ENCODE results near the gene EEF2K. TPM values are rescaled to one million over a fixed set of nuclear protein-coding genes. Genes with fewer than 3 reads are reported as not detected.

EEF2K gene
- total RNA-seq, 2 donors from 2014 or later, result 26.4 to 35.2 TPM

DNA sequence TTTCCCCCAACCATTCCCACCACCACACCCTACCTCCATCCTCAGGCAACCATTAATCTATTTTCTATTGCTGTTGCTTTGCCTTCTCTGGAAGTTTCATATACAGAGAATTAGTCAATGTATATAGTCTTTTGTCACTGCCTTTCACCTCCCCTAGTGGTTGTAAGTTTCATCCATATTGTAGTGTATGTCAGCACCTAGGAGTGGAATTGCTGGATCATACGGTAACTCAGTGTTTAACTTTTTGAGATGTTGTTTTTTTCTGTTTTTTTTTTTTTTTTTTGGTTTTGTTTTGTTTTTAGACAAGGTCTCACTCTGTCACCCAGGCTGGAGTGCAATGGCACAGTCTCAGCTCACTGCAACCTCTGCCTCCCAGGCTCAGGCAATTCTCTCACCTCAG, 16.9 kb downstream of the EEF2K start:
- intact Hi-C loops (cut with DNase I, micrococcal nuclease), result no loop called here
- no peak for DNase-seq
- no peak for ATAC-seq

DNA sequence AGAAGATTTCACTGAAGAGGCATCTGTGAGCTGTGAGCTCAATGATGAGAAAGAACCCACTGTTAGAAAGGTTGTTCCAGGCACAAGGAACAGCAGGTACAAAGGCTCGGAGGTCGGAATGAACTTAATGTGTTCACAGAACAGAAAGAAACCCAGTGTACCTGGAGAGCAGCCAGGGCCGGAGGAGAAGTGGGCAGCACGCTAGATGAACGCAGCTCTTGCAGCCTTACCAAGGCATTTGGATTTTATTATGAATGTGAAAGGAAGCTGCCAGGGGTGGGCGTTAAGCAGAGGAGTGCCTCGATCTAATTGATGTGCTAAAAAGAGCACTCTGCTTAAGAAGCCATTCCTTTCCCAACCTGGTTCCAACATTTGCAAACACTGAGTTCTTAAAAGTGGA, 19.0 kb downstream of the EEF2K start:
- no peak for ATAC-seq
- DNase-seq, result no peak
- intact Hi-C loops (cut with DNase I, micrococcal nuclease), result no loop called here

DNA sequence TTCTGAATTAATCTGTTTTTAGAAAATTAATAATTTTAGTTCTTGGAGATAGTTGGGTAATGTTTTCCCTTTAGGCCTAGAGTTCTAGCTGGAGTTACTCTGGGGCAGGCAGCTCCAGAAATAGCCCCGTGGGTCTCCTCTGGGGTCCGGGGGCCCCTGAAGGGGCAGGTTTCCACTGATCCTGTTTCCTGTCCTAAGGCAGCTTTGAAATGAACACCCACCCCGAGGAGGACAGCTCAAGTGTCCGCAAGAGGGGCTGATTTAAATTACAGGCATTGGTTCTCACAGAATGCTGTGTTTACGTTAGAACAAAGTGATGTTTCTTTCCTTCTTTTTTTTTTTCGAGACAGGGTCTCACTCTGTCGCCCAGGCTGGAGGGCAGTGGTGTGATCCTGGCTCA, 23.8 kb downstream of the EEF2K start:
- intact Hi-C loops (cut with DNase I, micrococcal nuclease), result no loop called here
- ATAC-seq (no peak), DNase-seq (no peak)

DNA sequence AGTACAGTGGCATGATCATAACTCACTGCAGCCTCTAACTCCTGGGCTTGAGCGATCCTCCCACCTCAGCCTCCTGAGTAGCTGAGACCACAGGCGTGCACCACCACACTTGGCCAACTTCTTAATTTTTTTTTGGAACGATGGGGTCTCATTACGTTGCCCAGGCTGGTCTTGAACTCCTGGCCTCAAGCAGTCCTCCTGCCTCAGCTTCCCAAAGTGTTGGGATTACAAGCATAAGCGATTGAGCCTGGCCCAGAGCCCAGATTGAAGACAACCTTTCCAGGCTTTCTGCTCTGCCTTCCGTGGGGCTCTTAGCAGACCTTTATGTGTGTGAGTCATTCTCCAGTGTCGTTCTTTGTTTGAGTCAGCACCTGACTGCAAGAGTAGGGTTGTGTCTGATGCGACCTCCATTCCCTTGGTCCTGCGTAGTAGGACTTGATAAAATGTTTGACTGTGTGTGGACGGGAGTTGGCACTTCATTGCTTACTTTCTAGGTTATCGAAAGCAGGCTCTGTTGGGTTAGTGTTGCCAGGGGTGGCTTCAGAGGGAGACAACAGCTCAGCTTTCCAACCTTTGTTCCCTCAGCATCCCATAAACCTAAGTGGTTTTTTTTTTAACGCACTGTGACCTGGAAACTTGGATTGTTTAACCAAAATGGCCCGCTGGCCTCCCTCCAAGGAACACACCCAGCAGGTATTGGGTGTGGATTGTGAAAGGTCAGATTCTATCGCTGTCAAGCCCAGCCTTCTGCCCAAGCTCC, 26.4 kb downstream of the EEF2K start:
- ATAC-seq (peak; percentile 87), DNase-seq (peak; percentile 94 to 95)
- intact Hi-C loops (cut with DNase I, micrococcal nuclease), result no loop called here

DNA sequence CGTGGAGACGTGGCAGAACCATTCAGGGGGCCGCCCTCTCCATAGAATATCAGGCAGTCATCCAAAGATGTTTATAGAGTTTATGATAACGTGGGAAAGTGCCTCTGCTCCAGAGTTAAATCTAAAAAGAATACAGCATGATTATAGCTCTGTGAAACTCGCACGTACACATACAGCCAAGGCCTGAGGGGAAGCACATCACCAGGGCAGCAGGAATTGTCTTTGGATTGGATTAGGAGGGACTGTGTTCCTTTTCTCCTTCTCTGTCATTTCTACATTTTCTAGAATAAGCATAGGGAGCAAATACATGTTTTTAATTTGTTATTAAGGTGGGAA, 26.9 kb downstream of the EEF2K start:
- DNase-seq (no peak), ATAC-seq (no peak)
- intact Hi-C loops (cut with DNase I, micrococcal nuclease), result no loop called here

DNA sequence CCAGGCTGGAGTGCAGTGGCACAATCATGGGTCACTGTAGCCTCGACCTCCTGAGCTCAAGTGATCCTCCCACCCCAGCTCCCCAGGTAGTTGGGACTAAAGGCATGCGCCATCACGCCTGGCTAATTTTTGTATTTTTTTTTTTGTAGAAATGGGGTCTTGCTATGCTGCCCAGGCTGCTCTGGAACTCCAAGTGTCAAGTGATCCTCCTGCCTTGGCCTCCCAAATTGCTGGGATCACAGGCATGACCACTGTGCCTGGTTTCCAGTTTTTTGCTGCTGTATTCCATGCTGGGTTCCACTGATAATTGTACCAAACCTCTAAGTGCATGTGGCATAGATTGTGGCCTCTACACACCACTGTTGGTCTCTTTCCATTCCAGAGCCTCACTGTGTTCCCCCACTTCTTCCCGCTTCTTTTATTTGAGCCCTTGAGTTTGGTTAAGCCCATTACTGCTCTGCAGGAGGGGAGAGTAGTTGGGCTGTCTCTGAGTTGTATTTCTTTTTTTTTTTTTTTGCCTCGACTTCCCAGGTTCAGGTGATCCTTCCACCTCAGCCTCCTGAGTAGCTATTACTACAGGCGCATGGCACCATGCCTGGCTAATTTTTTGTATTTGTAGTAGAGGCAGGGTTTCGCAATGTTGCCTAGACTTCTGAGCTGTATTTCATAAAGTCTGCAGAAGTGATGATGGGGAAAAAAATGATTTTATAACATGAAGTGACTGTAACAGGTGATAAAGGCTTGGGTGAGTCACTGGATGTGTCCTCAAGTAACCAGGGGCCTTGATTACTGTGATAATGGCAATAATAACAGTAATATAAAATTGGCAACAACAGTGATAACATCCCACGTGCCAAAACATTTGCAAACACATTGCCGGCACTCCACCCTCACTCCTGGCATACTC, 30.0 kb downstream of the EEF2K start:
- ATAC-seq (peak; percentile 49), DNase-seq (peak; percentile 34 to 41)
- intact Hi-C loops (cut with DNase I, micrococcal nuclease), result no loop called here

DNA sequence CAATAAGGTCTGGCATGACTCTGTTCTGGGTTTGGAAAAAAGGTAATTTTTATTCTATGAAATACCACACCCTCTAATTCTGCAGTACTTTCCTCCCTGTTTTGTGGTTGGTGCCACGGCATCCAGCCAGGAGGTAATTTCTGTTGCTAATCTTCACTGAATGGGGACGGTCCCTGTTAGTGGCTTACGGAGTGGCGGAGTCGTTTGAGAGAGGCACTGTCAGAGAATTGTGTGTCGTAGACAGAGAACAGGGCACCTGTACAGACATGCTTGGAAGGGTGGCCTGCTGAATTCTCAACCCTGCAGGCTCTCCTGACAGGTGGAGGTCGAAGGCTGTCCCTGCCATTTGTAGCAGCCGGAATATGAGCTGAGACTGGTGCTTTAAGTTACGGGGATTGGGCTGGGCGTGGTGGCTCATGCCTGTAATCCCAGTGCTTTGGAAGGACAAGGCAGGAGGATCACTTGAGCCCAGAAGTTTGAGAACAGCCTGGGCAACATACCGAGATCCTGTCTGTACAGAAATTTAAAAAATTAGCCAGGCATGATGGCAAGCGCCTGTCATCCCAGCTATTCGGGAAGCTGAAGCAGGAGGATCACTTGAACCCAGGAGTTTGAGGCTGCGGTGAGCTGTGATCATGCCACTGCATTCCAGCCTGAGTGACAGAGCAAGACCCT, 33.2 kb downstream of the EEF2K start:
- ATAC-seq, result peak; percentile 47

DNA sequence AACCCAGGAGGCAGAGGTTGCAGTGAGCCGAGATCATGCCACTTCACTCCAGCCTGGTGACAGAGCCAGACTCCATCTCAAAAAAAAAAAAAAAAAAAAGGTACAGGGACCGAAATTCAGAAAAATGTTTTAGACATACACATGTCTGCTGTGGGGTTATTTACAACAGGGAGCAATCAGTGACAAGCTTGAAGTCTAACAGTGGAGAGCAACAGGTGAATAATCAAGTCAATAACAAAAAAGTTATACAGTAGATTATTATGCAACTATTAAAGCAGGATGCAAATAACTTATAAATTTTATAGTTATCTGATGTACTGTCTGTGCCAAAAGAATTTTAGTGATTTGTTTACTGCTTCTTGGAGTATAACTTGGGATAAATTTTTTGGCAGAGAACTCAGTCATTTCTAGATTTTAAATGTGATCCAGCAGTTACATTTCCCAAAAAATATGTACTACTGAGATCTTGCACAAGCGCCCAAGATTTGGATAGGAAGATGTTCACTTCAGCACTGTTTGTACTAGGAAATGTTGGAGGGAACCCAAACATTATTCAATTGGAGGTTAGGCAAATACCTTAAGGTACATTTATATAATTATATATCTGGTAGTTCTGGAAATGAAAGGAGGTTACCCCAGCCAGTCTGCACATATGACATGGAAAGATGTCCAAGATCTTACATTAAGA, 34.1 kb downstream of the EEF2K start:
- intact Hi-C loops (cut with DNase I, micrococcal nuclease), result no loop called here
- ATAC-seq, result no peak
- no peak for DNase-seq

More for the DNA sequence above, 33.2 kb downstream of the EEF2K start:
- intact Hi-C loops (cut with DNase I, micrococcal nuclease), result no loop called here
- DNase-seq, result peak in 1 of 2 donors; percentile 33

DNA sequence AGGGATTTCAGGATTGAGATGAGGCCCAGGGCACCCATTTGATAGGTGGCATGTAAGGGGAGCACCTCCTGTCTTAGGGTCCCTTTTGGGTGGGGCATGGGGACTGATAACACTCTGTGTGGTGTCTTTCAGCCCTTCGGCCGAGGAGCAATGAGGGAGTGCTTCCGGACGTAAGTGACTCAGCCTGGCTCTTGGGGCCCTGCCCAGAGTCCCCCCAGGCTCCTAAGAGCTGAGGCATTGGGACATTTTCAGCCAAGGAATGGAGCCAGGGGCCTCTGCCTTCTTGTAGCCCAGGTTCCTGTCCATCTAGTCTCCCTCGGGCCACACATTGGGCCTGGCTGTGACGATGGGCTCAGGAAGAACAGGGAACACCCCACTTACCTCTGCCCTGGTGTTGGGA, 44.4 kb downstream of the EEF2K start:
- ATAC-seq (no peak), DNase-seq (no peak)
- intact Hi-C loops (cut with DNase I, micrococcal nuclease), result no loop called here

DNA sequence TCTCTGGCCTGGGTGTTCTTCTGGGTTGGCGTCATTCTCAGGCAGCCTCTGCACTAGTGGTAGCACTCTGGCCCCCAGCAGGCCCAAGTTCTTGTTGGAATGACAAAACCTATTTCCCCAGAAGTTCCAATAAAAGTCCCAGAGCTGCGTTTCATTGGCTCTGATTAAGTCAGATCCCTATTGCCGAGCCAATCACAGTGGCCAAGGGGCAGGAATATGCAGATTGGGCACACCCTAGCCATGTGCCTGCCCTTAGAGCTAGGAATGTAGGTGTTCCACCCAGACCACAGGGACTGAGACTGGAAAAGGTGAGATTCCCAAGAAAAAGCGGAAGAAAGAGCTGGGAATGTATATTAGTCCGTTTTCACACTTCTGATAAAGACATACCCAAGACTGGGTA, 46.2 kb downstream of the EEF2K start:
- no peak for ATAC-seq
- DNase-seq, result no peak
- intact Hi-C loops (cut with DNase I, micrococcal nuclease), result no loop called here

DNA sequence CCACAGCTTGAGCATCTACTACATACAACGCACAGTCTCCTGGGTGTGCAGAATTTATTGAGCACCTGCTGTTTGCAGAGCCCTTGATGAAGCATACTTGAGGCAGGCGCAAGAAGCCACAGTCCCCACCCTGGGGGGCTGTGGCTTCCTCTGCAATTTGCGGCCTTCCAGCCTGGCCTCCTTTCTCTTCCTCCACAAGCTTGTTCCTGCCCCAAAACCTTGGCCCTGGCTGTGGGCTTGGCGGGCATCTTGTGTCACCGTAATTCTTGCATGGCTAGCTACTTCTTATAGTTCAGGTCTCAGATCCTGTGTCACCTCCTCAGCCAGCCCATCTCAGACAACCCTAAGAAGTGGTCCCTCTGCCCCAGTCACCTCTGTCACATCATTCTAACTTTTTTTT, 47.2 kb downstream of the EEF2K start:
- DNase-seq (no peak), ATAC-seq (no peak)
- intact Hi-C loops (cut with DNase I, micrococcal nuclease), result no loop called here

DNA sequence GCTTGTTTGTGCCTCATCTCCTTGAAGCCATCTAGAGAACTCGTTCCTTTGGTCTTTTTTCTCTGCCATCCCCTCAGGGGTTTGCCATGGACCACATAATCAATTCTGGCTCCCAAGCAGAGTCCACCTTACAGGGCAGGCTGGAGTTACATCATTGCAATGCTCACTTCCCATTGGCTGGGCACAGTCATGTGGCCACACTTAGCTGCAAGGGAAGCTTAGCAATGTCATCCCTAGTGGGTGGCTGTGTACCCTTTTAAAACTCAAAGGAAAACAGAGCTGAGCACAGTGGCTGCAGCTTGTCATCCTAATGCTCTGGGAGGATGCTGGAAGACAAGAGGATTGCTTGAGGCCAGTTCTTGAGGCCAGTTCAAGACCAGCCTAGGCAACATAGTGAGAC, 49.3 kb downstream of the EEF2K start:
- ATAC-seq (no peak), DNase-seq (no peak)
- intact Hi-C loops (cut with DNase I, micrococcal nuclease), result no loop called here

DNA sequence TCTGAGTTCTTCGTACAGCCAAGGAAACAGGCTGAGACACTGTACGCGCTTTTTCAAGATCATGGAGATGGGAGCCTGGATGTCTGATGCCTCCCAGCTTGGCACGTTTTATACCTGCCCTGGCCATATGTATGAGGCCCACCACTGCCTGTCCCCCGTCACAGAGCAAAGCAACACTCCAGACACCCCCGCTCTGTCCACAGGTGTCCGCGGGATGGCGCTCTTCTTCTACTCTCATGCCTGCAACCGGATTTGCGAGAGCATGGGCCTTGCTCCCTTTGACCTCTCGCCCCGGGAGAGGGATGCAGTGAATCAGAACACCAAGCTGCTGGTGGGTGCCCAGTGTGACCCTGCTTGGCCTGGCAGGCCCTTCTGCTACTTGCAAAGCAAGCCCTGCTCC, 51.4 kb downstream of the EEF2K start:
- no peak for DNase-seq
- no peak for ATAC-seq
- intact Hi-C loops (cut with DNase I, micrococcal nuclease), result no loop called here

DNA sequence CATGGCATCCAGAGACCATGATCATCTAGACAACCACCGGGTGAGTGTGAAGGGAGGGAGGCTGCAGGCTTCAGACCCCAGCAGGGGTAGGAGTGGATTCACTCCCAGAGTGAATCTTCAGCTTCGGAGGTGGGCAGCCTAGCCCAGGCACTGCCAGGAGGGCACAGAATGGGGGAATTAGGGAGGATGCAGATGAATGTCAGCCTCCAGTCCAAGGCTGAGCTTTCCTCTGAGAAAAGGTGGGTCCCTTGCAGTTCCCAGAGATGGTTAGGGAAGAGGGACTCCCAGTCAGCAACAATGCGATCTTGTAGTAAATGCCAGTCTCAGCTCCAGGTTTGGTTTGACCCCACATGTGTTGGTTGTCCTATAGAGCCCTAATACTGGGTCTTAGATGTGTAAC, 54.4 kb downstream of the EEF2K start:
- no peak for DNase-seq
- intact Hi-C loops (cut with DNase I, micrococcal nuclease), result no loop called here
- no peak for ATAC-seq

DNA sequence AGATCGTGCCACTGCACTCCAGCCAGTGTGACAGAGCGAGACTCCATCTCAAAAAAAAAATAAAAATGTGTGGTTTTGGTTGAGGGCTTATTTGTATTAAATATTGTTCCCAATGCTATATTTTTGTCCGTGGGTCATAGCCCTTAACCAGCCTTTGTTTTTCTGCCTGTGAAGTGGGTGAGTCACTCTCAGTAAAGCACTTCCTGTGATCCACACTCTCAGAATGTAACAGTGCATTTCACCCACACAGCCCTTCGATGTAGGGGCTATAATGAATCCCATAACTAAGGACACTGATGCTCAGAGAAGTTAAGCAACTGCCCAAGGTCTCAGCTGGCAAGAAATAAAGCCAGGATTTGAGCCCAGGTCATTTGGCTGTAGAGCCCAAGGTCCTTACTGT, 56.4 kb downstream of the EEF2K start:
- DNase-seq (no peak), ATAC-seq (no peak)
- intact Hi-C loops (cut with DNase I, micrococcal nuclease), result no loop called here

DNA sequence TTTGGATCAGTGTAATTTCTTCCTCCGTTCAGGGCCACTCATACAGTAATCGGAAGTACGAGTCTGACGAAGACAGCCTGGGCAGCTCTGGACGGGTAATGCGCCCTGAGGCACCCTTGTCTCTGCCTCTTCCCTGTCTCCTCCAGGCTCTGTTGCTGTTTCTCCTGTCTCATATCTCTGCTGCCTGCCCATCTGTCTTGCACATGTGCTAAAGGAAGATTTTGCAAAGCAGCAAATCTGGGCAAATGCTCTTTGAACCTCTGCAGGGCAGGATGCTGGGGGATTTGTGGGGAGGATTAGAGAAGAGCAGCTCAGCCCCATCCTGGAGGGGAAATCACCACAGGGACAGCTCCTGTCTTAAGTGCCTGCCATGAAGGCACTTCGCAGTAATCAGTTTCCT, 58.7 kb downstream of the EEF2K start:
- DNase-seq (no peak), ATAC-seq (no peak)
- intact Hi-C loops (cut with DNase I, micrococcal nuclease), result no loop called here

DNA sequence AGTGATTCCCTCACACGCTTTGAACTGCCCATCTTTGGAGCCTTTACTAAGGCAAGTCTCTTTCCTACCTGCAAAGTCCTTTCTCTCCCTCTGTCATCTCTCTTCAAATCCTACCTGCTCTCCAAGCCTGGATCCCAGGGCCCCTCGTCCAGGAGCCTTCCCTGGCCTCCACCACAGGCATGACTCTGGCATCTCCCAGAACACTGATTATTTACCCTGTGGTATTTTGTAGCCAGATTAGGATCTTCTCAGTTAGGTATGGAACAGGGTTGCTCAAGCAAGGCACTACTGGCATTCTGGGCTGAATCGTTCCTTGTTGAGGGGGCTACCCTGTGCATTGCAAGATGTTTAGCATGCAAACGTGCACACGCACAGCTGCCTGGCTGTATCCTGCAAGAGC, 59.3 kb downstream of the EEF2K start:
- intact Hi-C loops (cut with DNase I, micrococcal nuclease), result no loop called here
- no peak for DNase-seq
- ATAC-seq, result no peak

DNA sequence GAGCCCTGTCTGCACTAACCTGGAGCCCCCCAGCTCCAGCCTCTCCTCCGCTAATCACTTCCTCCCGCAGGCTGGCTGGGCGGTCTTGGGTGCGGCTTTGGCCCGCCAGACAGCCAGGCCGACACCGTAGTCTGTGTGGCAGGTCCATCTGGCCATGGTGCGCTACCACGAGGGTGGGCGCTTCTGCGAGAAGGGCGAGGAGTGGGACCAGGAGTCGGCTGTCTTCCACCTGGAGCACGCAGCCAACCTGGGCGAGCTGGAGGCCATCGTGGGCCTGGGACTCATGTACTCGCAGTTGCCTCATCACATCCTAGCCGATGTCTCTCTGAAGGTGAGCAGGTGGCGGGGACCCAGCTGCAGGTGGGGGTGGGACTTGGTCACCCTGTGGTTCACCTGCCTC, 60.5 kb downstream of the EEF2K start:
- intact Hi-C loops (cut with DNase I, micrococcal nuclease), result no loop called here
- ATAC-seq (no peak), DNase-seq (no peak)

DNA sequence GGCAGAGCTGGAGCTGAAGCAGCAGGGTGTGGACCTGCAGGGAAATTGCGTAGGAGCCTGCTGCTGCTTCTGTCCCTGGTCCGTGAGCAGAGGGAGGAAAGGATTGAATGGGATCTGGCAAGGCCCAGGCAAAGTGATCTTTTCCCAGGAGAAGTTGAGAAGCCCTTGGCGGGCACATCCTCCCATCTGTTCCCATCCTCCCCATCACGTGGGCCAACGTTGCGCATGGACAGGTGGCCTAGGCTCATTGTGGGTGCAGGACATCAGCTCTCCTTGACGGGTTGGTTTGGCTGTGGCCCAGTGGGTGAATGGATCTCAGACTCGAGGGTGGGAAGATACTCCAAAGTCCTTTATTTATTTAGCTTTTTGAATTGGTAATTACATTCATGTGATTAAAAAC, 61.7 kb downstream of the EEF2K start:
- intact Hi-C loops (cut with DNase I, micrococcal nuclease), result no loop called here
- no peak for DNase-seq
- no peak for ATAC-seq
